ENCODE measurements around the gene COL4A2. TPM values are rescaled to one million over a fixed set of nuclear protein-coding genes. Genes with fewer than 3 reads are reported as not detected.

Gene COL4A2
- total RNA-seq, 1 experiment from 2014 or later, result 262 TPM

DNA sequence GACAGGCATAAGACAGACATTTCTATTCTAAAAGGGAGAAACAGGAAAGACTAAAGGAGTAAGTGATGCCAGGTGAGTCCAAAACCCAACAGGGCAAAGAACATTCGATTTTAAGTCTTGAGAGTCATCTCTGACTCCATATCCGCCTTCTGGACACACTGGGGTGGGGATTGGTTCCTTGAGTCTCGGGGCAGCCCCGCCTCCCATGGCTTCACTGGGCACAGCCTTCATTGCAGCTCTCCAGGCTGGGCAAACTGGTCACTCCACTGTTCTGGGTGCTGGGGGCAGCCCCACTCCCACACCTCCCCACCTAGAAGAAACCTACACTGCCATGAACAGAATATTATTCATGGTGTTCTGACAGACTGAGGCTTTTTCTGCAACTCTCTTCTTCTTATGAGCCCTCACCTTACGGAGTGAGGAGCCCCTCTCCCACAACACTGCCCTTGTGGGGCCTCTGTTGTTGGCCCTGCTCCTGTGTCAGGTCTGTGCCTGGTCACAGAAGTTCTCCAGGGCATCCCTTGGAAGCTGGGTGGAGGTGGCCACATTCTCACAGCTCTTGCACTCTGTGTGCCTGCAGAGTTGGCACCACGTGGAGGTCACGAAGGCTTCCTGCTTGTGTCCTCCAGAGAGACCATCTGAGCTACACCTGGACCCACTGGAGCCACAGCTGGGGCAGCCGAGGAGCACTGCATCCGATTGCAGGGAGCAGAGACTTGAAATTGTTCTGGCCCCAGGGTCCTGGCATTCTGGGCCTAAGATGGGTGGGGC lies 95.4 kb downstream of the COL4A2 start:
- no peak for DNase-seq (ENCODE audit: low read depth)

DNA sequence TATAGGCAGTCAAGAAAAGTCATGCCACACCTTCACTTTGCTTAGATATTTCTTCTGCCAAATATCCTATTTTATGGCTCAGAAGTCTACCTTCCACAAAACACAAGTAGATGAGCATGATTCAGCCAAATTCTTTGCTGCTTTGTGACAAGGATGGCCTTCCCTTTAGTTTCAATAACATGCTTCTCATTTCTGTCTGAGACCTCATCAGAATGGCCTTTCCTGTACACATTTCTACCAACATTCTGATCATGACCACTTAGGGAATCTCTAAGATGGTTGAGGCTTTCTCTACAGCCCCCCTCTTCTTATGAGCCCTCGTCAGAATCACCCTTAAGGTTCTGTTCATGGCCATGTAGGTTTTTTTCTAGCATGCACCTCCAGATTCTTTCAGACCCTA lies 96.2 kb downstream of the COL4A2 start:
- no peak for DNase-seq (ENCODE audit: low read depth)

DNA sequence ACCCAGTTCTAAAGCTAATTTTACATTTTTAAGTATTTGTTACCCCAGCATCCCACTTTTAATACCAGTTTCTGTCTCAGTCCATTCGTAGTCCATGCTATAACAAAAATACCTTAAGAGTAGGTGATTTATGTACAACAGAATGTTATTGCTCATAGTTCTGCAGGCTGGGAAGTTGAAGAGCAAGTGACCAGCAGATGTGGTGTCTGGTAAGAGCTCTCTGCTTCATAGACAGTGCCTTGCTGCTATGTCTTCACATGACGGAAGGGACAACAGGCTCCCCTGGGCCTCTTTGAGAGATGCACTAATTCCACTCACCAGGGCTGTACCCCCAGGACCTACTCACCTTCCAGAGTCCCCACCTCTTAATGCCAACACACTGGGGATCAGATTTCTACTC lies 96.6 kb downstream of the COL4A2 start:
- no peak for DNase-seq (ENCODE audit: low read depth)

DNA sequence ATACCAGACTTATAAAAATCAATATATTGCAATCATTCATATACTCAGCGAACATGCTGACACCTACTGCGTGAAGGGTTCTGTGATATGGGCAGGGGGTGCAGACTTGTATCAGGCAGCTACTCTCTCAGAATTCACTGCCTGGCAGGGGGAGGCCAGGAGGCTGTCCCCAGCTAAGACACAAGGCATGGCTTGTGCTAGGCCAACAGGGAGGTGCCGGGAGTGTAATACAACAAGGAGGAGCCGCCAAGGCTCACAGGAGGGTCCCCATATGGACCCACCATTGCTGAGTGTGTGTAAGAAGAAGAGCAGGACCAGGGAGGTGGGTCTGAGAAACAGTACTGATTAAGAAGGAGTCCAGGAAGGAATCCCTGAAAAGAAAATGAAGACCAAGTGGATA lies 97.2 kb downstream of the COL4A2 start:
- DNase-seq (ENCODE audit: low read depth), result no peak

DNA sequence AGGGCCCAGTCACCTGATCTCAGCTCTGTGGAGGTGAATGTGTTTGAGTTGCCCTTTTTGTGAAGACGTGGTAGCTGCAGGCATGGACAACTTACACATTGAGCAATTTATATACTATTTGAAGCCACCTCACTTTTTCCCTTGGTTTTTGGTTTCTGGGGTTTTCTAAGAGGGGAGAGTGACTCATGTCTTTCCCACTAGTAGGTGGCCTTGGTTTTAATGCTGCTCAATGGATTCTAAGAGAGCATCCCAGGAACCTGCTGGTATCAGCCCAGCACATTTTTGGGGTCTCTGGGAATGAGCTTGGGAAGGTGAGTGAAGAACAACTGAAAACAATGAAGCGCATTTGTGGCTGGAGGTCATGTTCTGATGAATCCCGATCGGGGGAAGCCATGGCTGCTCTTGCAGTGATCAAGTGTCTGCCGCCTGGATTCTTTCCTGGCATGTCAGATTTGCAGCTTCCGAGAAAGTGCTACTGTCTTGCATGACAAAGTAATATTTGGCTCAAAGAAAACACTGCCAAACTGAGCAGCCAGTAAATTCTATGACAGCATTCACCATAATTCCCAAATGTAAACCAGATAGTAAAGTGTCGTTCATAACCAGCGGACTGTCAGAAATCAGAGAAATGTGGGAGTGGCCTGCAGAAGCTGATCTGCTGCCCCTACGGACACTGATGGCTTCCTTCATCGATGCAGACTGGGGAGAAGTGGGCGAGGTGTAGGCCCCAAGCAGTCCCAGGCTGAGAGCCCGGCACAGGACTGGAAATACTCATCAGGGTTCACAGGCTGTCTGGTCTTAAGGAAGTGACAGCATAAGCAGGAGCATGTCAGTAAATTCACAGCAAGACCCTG lies 98.7 kb downstream of the COL4A2 start:
- peak; percentile 63 for DNase-seq (ENCODE audit: low read depth)

DNA sequence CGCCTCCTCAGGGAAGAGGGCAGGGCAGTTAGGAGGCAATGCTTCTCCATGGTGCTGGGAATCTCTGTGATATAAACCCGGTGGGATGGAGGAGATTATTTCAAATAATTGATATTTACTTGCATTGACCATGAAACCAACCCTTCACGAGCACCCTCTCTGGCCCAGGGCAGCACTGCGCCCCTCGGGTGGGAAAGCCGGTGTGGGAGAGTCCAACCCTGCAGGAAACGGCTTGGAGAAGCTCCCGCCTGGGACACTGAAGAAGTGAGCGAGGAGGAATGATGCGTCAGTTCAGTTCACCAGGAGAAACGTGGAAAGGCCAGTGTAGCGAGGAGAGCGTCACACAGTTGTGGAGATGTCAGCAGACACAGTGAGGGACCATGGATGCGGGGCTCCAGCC lies 99.9 kb downstream of the COL4A2 start:
- DNase-seq (ENCODE audit: low read depth), result no peak

DNA sequence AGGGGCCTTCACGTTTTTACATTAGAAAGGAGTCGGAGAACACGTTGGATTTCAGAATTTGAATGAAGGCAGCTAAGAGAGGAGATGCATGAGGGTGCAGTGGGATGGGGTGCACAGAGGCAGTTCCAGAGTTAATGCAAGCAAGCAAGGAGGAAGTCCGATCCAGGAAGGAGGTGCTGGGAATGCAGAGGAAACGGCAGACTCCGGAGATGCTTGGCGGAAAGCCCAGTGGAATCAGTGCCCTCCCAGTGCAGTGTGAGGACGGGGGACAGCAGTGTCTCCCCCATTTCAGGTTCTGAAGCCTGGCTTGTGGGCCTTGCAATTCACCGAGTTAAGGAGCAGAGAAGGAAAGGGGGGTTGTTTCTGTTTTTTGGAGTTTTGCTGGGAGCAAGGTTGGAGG lies 100.4 kb downstream of the COL4A2 start:
- DNase-seq (ENCODE audit: low read depth), result no peak

DNA sequence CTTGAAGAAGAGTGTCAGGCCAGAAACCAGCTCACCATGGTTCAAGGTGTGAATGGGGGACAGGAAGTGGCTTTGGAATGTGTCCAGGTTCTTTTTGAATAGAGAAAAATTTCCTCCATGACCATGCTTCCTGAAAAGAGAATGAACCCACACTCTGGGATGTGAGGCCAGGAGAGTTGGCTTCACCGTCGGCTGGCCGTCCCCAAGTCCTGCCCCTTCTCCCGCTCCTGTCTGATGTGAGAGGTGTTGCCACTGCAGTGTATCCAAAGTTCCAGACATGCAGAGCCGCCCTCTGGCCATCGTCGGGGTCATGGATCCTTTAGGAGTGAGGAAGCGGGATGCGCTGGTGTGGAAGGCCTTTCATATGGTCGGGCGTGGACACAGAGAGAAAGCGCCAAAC lies 101.2 kb downstream of the COL4A2 start:
- no peak for DNase-seq (ENCODE audit: low read depth)

DNA sequence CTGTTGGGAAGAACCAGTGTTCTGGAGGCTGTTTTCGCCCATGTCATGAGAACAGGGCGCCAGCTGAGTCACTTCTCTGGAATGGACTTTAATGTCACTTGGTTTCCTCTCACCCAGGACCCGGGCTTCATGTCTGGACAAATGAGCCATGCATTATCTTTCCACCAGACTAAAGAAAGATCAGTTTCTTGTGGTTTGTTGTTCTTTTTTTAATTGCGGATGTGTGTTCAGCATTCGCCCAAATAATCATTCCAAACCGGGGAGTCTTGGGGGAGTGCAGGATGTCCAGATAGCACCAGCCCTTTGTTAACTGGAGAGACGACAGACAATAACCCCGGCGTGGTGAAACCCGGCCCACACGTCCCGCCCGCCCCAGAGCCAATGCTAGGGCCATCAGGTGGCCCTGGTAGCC lies 102.5 kb downstream of the COL4A2 start:
- peak; percentile 94 for DNase-seq (ENCODE audit: low read depth)

DNA sequence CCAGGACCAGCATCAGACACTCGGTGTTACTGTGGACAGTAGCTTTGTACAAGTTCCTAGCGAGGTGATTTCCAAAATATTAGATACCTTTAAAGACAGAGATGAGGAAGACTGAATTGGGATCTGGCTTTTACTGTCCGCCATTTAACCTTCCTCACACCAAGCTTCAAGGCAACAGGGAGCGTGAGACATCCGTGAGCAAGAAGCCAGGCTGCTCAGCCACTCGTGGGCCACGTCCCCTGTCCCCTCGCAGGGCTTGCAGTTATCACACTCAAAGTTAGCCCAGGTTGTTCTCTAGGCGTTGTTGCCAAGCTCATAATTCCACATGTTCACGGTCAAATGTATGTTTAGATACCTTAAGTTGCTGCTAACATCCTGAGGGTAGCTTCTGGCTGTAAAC lies 102.9 kb downstream of the COL4A2 start:
- DNase-seq (ENCODE audit: low read depth), result no peak

DNA sequence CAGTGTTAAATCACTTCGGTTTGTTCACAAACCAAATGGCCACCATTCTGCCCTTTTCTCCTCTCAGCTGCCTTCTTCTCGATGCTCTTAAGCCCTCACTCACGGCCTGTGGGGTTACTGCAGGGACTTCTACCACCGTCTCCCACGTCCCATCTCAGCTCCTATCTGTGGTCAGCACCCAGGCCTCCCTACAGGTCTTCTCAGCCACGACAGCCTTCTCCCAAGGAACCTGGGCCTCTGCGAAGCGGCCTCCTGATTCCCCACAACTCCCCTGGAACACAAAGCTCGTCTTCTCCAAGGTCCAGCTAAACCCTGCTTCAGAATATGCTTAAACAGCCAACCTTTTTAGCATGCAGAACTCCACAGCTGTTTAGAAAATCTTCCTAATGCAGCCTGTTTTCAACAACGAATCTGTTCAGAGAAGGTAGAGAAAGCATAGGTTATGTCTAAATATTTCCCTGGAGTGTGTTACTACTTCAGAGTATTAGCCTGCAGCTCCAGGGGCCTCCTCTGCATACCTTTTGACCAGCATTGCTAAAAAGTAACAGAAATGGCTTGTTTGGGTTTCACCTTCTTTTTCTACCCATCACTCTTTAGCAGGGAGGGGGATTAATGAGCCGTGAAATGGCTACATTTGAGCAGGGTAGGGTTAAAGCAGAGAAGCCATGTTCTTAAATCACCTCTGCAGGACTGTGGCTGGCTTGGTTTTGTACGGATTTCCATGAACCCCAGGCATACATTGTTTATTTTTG lies 104.0 kb downstream of the COL4A2 start:
- DNase-seq (ENCODE audit: low read depth), result no peak

DNA sequence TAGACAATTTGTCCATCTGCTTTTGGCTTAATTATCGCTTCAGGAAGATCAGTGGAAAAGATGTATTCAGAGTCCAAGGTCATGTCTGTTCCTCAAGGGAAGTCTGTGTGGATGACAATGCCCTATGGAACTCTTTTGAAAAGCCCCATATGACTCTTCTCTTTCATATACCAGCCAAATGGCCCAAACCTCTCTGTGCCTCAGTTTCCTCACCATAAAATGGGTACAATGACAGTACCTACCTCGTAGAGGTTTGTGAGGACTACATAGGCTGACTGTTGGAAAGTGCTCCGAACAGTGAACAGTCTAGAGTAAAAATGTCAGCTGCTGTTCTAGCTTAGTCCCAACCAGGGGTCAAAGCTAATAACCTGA lies 104.6 kb downstream of the COL4A2 start:
- DNase-seq (ENCODE audit: low read depth), result no peak

DNA sequence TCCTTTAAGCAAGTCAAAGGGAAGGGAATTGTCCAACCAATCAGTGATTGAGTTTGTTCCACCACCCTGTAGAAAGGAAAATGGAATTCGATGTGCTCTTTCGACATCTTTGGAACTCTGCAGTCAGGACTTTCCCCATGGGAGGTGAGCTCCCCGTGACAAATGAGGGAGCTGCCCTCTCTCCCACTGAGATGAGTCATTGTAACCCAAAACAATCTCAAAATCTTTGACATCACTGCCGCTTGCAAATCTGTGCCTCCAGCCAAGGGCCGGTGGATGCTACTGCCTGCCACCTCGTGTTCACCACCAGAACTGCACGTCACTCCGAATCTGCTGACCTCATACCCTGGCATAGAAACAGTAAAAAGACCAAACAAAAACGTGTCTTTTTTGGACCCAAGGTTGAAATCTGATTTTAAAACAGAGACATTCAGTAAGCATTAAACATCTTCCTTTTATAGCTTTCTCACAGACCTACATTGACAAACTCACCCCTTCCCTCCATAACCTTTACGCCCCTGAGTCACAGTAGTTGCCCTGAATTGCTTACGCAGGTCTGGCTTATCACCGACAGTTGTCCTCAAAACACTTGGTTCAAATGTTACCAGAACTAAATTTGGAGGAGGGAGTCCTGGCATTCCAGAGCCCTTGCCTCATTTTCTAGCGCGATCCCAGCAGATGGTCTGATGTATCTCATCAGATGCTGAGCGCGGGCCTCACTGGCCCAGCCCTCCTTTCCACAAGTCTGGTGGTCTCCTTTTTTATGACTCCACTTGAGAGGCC lies 105.2 kb downstream of the COL4A2 start:
- peak; percentile 94 for DNase-seq (ENCODE audit: low read depth)

DNA sequence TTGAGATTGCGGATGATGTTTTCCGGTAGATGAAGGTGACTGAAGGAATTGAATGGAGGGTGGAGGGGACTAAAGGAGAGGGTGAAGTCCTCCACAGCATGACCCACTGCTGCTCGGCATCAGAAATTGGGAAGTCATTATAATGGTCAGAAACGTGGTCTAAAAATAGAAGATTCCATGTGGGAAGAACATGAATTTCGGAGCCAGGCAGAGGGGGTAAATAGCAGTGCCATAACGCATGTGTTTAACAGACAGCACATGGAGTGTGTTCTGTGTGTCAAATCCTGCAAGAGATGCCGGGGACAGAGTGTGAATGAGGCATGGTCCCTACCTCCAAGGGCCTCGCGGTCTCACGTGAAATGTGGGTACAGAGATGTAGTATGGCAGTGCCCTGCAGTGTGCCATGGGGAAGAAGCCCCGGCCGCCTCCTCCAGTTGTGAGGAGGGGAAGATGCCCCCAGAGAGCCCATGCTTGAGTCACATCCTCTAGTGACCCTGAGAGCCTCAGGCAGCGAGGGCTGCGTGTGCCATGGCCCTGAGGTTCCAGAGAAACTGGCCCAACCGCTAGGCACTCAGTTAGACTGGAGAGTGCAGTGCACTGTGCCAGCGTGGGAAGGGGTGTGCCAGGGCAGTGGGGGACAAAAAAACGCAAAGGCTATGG lies 106.1 kb downstream of the COL4A2 start:
- DNase-seq (ENCODE audit: low read depth), result no peak

DNA sequence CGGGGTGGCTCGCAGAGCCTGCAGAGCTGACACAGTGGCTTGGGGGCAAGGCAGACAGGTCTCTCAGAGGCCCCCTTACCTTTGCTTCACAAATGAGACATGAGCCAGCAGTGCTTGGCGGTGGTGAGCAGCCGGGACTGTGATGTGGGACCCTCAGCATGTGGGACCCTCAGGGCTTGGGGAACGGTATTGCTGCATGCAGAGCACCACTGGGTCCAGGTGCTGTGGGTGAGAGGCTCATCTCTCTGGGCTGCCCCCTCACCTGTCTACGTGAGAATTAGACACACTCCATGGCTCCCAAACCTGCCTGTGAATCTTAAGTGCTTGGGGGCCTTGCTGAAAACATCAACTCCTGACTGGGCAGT lies 106.6 kb downstream of the COL4A2 start:
- no peak for DNase-seq (ENCODE audit: low read depth)

DNA sequence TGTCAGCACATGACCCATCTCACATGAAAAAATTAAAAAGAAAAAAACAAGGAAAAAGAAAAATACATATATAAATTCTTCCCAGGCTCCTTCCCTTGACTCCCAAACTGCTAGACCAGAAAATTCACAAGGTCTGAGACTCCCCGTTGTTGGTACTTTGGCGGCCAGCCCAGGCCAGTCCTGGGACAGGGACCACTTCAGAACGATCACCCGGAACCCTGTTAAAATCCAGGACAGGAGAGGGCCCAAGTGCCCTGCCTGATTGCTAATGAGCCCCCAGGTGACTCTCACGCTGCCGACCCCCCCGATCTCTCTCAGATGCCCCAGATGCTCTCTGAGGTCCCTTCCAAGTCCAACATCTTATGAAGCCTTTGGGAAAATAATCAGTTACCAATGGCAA lies 107.2 kb downstream of the COL4A2 start:
- no peak for DNase-seq (ENCODE audit: low read depth)

DNA sequence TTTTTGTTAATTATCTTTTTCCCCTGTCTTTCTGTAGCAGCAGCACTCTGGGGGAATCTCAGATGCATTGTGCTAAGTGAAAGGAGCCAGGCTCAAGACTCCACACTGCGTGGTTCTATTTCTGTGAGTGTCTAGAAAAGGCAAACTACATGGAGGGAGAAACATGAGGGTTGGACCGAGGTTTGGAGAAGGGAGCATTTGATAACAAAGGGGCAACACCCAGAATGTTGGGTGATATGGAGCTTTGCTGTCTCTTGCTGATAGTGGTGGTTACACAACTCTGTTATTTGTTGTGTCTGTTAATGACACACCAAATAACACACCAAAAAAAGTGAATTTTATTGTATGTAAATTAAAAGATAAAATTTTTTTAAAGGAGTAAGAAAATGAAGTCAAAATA lies 107.8 kb downstream of the COL4A2 start:
- DNase-seq (ENCODE audit: low read depth), result no peak

DNA sequence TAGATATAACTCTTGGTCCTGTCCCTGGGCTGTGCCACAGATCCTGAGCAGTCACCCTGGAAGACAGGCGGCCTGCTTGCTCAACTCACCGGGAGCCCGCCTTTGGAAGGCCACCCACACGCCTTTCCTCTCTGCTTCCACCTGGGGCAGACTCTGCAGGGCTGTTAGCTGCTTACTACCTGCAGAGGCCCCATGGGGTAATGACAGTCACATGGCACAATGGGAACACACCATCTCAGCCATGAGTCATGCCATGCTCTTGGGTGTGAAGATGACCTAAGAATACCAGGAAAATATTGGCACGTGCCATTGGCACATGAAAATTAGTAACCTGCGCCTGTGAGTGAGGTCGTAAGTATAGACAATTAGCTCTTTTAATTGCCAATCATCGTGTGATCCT lies 108.6 kb downstream of the COL4A2 start:
- DNase-seq (ENCODE audit: low read depth), result peak; percentile 58

DNA sequence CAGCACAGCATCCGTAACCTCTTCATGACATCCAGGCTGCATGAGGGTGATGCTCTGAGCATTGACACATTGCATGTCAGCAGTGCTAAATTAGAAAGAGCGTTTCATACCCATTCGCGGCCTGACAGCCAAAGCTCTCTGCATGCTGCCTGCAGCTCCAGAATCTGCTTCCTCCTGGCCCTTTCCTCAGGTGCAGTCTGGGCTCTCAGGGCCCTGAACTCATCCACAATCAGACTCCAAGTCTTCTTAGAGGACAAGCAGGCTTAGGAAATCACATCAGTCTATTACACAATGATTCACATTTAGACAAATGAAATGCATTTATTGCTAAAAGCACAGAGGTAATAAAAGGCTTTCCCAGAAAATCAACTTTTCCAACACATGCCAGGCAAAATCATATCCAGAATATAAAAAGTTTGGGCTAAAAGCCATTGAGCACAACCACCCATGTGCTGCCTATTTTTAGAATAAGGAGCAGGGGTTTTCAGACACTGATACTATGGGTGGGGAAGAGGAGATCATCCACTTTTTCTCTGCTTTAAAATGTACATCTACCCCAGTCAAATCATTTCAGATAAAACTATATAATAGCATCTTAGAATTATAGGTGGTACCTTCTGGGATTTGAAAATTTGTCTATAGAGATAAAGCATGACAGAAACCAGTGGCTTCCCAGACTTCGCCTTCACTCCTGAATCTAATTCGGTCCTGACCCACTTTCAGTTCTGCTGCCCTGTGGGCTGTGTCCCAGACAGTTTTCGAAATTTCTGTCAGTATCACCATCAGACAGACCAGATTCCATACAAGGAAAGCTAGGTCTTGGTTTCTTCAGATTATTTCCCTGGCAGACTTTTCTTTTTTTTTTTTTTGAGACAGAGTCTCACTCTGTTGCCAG lies 109.3 kb downstream of the COL4A2 start:
- no peak for DNase-seq (ENCODE audit: low read depth)

DNA sequence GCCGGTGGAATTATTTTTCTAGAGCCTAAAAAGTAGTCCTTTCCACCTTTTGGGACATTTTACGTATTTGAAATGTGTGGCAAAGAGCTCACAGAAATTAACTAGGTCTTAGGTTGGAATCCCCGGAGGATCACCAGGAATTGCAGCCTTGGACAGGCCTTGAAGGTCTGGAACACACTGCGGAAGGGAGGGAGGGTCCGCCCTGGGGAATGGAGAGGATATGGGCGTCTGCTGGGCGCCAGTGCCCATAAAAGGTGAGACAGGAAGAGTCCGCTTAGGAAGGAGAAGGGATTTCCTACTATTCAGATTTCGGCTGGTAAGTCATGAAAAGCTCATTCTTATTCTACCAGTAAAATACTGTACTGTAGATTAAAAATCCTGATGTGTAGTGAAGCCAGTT lies 111.9 kb downstream of the COL4A2 start:
- no peak for DNase-seq (ENCODE audit: low read depth)

Data from Daoy (cell line).